ENCODE measurements around the gene ZNF426. TPM values are rescaled to one million over a fixed set of nuclear protein-coding genes. Genes with fewer than 3 reads are reported as not detected.
A peak's percentile ranks its signal among the peaks of the same experiment; 100 is the strongest.
"Not testable (repeated sequence)": the region's sequence is repeated elsewhere in the genome, so short reads cannot be mapped to it uniquely, and the experiment has no call there.

The ZNF426 gene
- total RNA-seq, 6 experiments from 2014 or later = 2.3 to 4.4 (median 2.5) TPM

DNA sequence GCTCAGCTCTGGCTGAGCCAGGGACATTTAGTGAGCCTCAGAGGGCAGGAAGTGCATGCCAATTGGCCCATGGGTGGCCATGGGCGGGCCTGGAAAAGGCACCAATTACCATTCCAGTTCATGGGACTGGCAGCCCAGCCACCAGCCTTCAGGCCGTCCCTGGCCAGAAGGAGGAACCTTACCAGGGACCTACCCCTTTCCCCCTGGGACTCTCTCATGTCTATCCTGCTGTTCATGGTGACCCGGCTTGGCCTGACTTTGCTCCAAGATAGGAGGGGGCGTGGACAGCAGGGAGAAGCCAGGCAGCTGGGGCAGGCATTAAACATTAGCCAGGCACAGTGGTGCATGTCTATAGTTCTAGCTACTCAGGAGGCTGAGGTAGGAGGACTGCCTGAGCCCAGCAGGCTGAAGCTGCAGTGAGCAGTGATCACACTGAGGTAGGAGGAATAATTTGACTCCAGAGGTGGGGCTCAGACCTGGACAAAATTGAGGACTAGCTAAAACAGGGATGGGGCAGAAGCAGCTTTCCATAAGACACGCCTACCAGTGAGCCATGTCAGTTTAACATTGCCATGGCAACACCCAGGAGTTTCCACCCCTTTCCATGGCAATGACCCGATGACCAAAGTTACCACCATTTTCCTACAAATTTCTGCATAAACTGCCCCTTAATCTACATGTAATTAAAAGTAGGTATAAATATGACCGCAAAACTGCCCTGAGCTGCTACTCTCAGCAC, 14.3 kb upstream of the ZNF426 start:
- H3K36me3 ChIP-seq = no peaks in the 10 kb centered on the region
- ATAC-seq = no peak
- no peak overlapping the region for H3K4me3 ChIP-seq
- WGBS (ENCODE audit: insufficient coverage, low coverage, low lambda C conversion rate, missing lambda C conversion rate) = 100% methylated on average over 2 of the region's 7 CpGs
- no peak for DNase-seq
- intact Hi-C loops (cut with DNase I) = no loop called here
- H3K27ac ChIP-seq = no peak overlapping the region
- no peaks in the 10 kb centered on the region for H3K4me1 ChIP-seq
- H3K27me3 ChIP-seq = no peaks in the 10 kb centered on the region
- no peak for TF ChIP-seq POLR2A (IDR thresholded peaks at IDR 0.05)
- TF ChIP-seq, protein P1, sequence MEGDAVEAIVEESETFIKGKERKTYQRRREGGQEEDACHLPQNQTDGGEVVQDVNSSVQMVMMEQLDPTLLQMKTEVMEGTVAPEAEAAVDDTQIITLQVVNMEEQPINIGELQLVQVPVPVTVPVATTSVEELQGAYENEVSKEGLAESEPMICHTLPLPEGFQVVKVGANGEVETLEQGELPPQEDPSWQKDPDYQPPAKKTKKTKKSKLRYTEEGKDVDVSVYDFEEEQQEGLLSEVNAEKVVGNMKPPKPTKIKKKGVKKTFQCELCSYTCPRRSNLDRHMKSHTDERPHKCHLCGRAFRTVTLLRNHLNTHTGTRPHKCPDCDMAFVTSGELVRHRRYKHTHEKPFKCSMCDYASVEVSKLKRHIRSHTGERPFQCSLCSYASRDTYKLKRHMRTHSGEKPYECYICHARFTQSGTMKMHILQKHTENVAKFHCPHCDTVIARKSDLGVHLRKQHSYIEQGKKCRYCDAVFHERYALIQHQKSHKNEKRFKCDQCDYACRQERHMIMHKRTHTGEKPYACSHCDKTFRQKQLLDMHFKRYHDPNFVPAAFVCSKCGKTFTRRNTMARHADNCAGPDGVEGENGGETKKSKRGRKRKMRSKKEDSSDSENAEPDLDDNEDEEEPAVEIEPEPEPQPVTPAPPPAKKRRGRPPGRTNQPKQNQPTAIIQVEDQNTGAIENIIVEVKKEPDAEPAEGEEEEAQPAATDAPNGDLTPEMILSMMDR (IDR thresholded peaks at IDR 0.05) = no peak
- H3K9me3 ChIP-seq = peaks cover 0 to 14% (median 6%) of the 10 kb centered on the region in 4 donors

- Histone ChIP-seq H3K36me3 (no peaks in the 10 kb centered on the region), H3K4me1 (no peaks in the 10 kb centered on the region), H3K27ac (no peak overlapping the region), H3K27me3 (no peaks in the 10 kb centered on the region), H3K9me3 (peaks cover 0 to 2% (median 0%) of the 10 kb centered on the region in 4 donors), H3K4me3 (no peak overlapping the region)
- DNase-seq = no peak
- TF ChIP-seq, protein P1 (IDR thresholded peaks at IDR 0.05) = no peak
- TF ChIP-seq POLR2A (IDR thresholded peaks at IDR 0.05) = no peak
- no peak for ATAC-seq
- no CpG with 5 or more reads among the region's 11 CpGs for WGBS (ENCODE audit: insufficient coverage, low coverage, low lambda C conversion rate, missing lambda C conversion rate)
- intact Hi-C loops (cut with DNase I) = no loop called here
Measured at GRCh38 chr19:9547870-9548269, 9.4 kb upstream of the ZNF426 start.

- H3K27me3 ChIP-seq; ATAC-seq; H3K27ac ChIP-seq; DNase-seq; intact Hi-C loops (cut with DNase I); H3K4me3 ChIP-seq; H3K4me1 ChIP-seq; H3K9me3 ChIP-seq; H3K36me3 ChIP-seq: not testable (repeated sequence)
- no CpG with 5 or more reads among the region's 12 CpGs for WGBS (ENCODE audit: insufficient coverage, low coverage, low lambda C conversion rate, missing lambda C conversion rate)
Measured at GRCh38 chr19:9541281-9541680, 2.8 kb upstream of the ZNF426 start.

GRCh38 chr19:9539921-9540320, 1.5 kb upstream of the ZNF426 start:
- 100% methylated on average over 1 of the region's 1 CpG for WGBS (ENCODE audit: insufficient coverage, low coverage, low lambda C conversion rate, missing lambda C conversion rate)
- ATAC-seq; intact Hi-C loops (cut with DNase I): not testable (repeated sequence)

DNA sequence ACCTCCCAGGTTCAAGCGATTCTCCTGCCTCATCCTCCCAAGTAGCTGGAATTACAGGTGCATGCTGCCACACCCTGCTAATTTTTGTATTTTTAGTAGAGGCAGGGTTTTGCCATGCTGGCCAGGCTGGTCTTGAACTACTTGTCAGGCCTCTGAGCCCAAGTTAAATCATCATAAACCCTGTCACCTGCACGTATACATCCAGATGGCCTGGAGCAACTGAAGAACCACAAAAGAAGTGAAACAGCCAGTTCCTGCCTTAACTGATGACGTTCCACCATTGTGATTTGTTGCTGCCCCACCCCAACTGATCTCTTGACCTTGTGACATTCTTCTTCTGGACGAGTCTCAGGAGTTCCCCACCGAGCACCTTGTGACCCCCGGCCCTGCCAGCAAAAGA, 756 bp upstream of the ZNF426 start:
- not testable (repeated sequence) for ATAC-seq

More at GRCh38 chr19:9539921-9540320, 1.5 kb upstream of the ZNF426 start:
- not testable (repeated sequence) for H3K9me3 ChIP-seq, H3K4me1 ChIP-seq, H3K27ac ChIP-seq, DNase-seq, H3K27me3 ChIP-seq, H3K4me3 ChIP-seq
- H3K36me3 ChIP-seq = peaks cover 0 to 10% (median 0%) of the 10 kb centered on the region in 4 donors

GRCh38 chr19:9535934-9536333, 2.5 kb downstream of the ZNF426 start:
- H3K27ac ChIP-seq = no peak overlapping the region
- intact Hi-C loops (cut with DNase I) = no loop called here
- H3K4me3 ChIP-seq = no peak overlapping the region
- WGBS (ENCODE audit: insufficient coverage, low coverage, low lambda C conversion rate, missing lambda C conversion rate) = 75% methylated on average over 2 of the region's 4 CpGs
- H3K36me3 ChIP-seq = peaks cover 0 to 47% (median 16%) of the 10 kb centered on the region in 4 donors
- no peaks in the 10 kb centered on the region for H3K27me3 ChIP-seq
- DNase-seq (no peak), ATAC-seq (no peak)
- peaks cover 0 to 7% (median 0%) of the 10 kb centered on the region in 4 donors for H3K4me1 ChIP-seq
- TF ChIP-seq, protein P1 (IDR thresholded peaks at IDR 0.05) = no peak
- TF ChIP-seq POLR2A (IDR thresholded peaks at IDR 0.05) = no peak
- H3K9me3 ChIP-seq = peaks cover 0 to 27% (median under 1%) of the 10 kb centered on the region in 4 donors

More for the DNA sequence above, 756 bp upstream of the ZNF426 start:
- intact Hi-C loops (cut with DNase I); H3K4me1 ChIP-seq; H3K27me3 ChIP-seq; H3K4me3 ChIP-seq; H3K9me3 ChIP-seq; DNase-seq: not testable (repeated sequence)
- H3K36me3 ChIP-seq = peaks cover 0 to 17% (median 2%) of the 10 kb centered on the region in 4 donors
- 89% methylated on average over 5 of the region's 6 CpGs for WGBS (ENCODE audit: insufficient coverage, low coverage, low lambda C conversion rate, missing lambda C conversion rate)
- peak overlapping the region in 2 of 3 donors; percentile 69 to 83 for H3K27ac ChIP-seq

Data from right lobe of liver (tissue), 6 donors.